Pancreas (tissue), 10 donors: ENCODE results near the gene DPP8. TPM values are rescaled to one million over a fixed set of nuclear protein-coding genes. Genes with fewer than 3 reads are reported as not detected.

ENCODE experiments used
- ATAC-seq, 4 donors: fragments of 200-7000 bp; cut with Tn5 transposase; one replicate each; pipeline versions ENCODE4 v1.8.0 to v1.9.1; 2020; ENCODE audit warnings: mild to moderate bottlenecking in 4 of 4, moderate library complexity in 4 of 4
- DNase-seq, 6 donors: peaks; one replicate each; pipeline ENCODE4 v3.0.0-alpha.2; 2020
- FAIRE-seq: peaks from 2 replicates; lab custom pipeline; 2012; peaks lifted over from hg19 to GRCh38; lab: Jason Lieb, UNC
- H3K27ac ChIP-seq, 4 donors: fragments of 200-600 bp; sonication (generic); 1 replicate in 3 of 4; 2 replicates in 1 of 4; pipeline versions ENCODE4 v1.5.0 to v1.8.0; 2020
- H3K27me3 ChIP-seq, 4 donors: fragments of 200-600 bp; one replicate each; pipeline ENCODE4 v1.8.0; 2021
- H3K36me3 ChIP-seq, 3 donors: fragments of 200-600 bp; sonication (generic) in 1 of 3; one replicate each; pipeline versions ENCODE4 v1.5.0 to v1.8.0; 2020 to 2021
- H3K4me1 ChIP-seq, 3 donors: fragments of 200-600 bp; one replicate each; pipeline ENCODE4 v1.8.0; 2021
- H3K4me3 ChIP-seq, 4 donors: fragments of 200-600 bp; sonication (generic) in 2 of 4; one replicate each; pipeline versions ENCODE4 v1.5.0 to v1.8.0; 2020 to 2021
- H3K9me3 ChIP-seq, 4 donors: fragments of 200-600 bp; one replicate each; pipeline ENCODE4 v1.8.0; 2021
- CTCF ChIP-seq, 4 donors: fragments of 200-600 bp; sonication (generic) in 3 of 4; IDR thresholded peaks; one replicate each; pipeline versions ENCODE4 v1.5.0 to v1.8.0; 2021; ENCODE audit warnings: antibody characterized with exemption in 4 of 4
- WGBS, 2 donors: extraction: QIAGEN DNeasy Blood & Tissue Kit; methylation state at CpG; one replicate each; pipeline ENCODE4 v1.1.7; 2013; 5-methylcytosine and 5-hydroxymethylcytosine counted together
- intact Hi-C, 3 donors: fragments of 100-400 bp; cut with DNase I; formaldehyde crosslinking; loops; one replicate each; pipeline versions ENCODE4 v1.11.1 to v1.14.2; 2022
- polyA plus RNA-seq, 2 donors: library from polyadenylated mRNA; stranded (reverse); fragments of 200-250 nt; gene quantifications; one replicate each; pipeline ENCODE4 v1.2.3, GENCODE V29; 2013
- total RNA-seq, 6 donors: library from RNA; stranded (reverse); fragmentation: NEBNext Ultra II Directional in 4 of 6; extraction: Animal tissue kit (Norgen Biotek cat#: 25700) in 4 of 6; gene quantifications; one replicate each; pipeline versions ENCODE4 v1.2.1 to v1.2.4, GENCODE V29; 2021 to 2023
- donor health status: healthy with polysubstance abuse.
- donor health status: DM: no; HTN: no; CAD: no; lungs with moderate emphysema.
- donor health status: DM: no; HTN: no; CAD: no.
- donor health status: control.
- donor health status: control.
- donor health status: Bipolar disorder and iron deficiency.
- donor health status: DM: yes; HTN: yes; CAD: no.
- donor health status: DM: no; HTN: no; CAD: no.
- donor health status: DM: no; HTN: no; CAD: no.
- donor health status: DM: yes; HTN: yes; CAD: no.

Gene DPP8
- total and polyA plus RNA-seq, 8 donors, result 4.7 to 17.1 (median 12.3) TPM

GRCh38 chr15:65405791-65406423, 111.6 kb downstream of the DPP8 start:
- ATAC-seq, result no peak
- no peak for TF ChIP-seq CTCF (IDR thresholded peaks at IDR 0.05)
- H3K9me3 ChIP-seq, result no peaks in the 10 kb centered on the region
- H3K4me3 ChIP-seq, result no peak overlapping the region
- no peak overlapping the region for H3K27ac ChIP-seq
- no peak for FAIRE-seq
- no peaks in the 10 kb centered on the region for H3K36me3 ChIP-seq
- DNase-seq, result peak in 1 of 6 donors; percentile 1
- peaks cover 0 to 11% (median 7%) of the 10 kb centered on the region in 3 donors for H3K4me1 ChIP-seq
- 90 to 92% methylated on average over 7 of the region's 7 CpGs for WGBS, 2 donors
- intact Hi-C loops, result no loop called here
- no peaks in the 10 kb centered on the region for H3K27me3 ChIP-seq

- peak in 1 of 6 donors; percentile 15 for DNase-seq
- H3K9me3 ChIP-seq, result no peaks in the 10 kb centered on the region
- H3K27me3 ChIP-seq, result no peaks in the 10 kb centered on the region
- no peaks in the 10 kb centered on the region for H3K36me3 ChIP-seq
- intact Hi-C loops, result no loop called here
- FAIRE-seq, result no peak
- peaks cover 0 to 12% (median 7%) of the 10 kb centered on the region in 3 donors for H3K4me1 ChIP-seq
- 85 to 91% methylated on average over 6 of the region's 6 CpGs for WGBS, 2 donors
- TF ChIP-seq CTCF (IDR thresholded peaks at IDR 0.05), result no peak
- no peak for ATAC-seq
- no peak overlapping the region for H3K27ac ChIP-seq
- no peak overlapping the region for H3K4me3 ChIP-seq
These were observed 113.2 kb downstream of the DPP8 start for GRCh38 chr15:65404186-65404872.

GRCh38 chr15:65402961-65403360, 114.5 kb downstream of the DPP8 start:
- ATAC-seq (no peak), DNase-seq (no peak), FAIRE-seq (no peak)
- H3K4me3 ChIP-seq, result no peak overlapping the region
- no peak for TF ChIP-seq CTCF (IDR thresholded peaks at IDR 0.05)
- no peaks in the 10 kb centered on the region for H3K27me3 ChIP-seq
- peaks cover 0 to 12% (median 7%) of the 10 kb centered on the region in 3 donors for H3K4me1 ChIP-seq
- no peaks in the 10 kb centered on the region for H3K36me3 ChIP-seq
- intact Hi-C loops, result no loop called here
- WGBS, 2 donors, result 86 to 87% methylated on average over 4 of the region's 4 CpGs
- H3K27ac ChIP-seq, result no peak overlapping the region
- no peaks in the 10 kb centered on the region for H3K9me3 ChIP-seq

- peak in 1 of 6 donors; percentile 27 for DNase-seq
- no peak overlapping the region for H3K27ac ChIP-seq
- H3K27me3 ChIP-seq, result no peaks in the 10 kb centered on the region
- H3K4me1 ChIP-seq, result peaks cover 0 to 12% (median 7%) of the 10 kb centered on the region in 3 donors
- ATAC-seq, result peak; percentile 18 to 64 (median 47)
- 74% methylated on average over 8 of the region's 8 CpGs for WGBS, 2 donors
- no peak for FAIRE-seq
- no peaks in the 10 kb centered on the region for H3K36me3 ChIP-seq
- intact Hi-C loops, result no loop called here
- TF ChIP-seq CTCF (IDR thresholded peaks at IDR 0.05), result no peak
- H3K4me3 ChIP-seq, result no peak overlapping the region
- no peaks in the 10 kb centered on the region for H3K9me3 ChIP-seq
These were observed 115.8 kb downstream of the DPP8 start for GRCh38 chr15:65401611-65402240.
